T follicular helper cell (primary cell): Measurements from ENCODE around the gene PSMD6.

Source experiments
- DNase-seq: peaks from one replicate; pipeline ENCODE4 v3.0.0-alpha.2; 2020; ENCODE audit warnings: low read depth

PSMD6 gene

DNA sequence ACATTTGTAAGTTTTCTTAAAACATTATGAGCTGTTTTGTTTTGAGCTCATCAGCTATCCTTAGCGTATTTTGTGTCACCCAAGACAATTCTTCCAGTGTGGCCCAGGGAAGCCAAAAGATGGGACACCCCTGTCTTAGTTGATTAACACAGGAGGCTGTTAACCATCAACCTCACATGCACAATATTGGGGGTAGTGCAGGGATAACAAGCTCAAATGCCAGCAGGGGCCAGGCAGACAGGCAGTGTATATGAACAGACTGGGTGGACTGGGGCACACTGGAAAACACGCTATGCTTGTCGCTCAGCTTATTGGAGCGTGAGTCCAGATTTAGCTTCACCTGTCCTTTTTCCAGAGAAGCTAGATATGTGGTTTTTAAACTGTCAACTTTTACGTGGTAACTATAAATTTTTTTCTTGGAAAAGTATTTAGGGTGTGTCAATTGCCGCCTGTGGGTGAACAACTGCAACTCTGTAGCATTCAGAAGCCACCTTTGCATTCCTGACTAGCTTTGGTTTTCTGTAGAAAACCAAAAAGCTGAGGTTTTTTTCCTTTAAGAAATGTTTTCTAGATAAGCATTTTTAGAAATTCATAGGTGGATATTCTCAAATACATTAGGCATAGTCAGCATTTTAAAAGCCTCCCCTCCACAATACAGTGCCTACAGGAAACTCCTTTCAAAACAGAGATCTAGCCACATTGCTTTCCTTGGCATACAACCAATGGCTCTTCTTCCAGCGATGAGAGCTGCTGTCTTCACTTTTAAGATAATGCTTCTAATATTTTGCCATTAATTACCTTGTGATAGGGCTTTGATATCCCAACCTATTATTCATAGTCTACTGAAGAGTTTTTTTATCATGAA is 14.6 kb downstream of the PSMD6 start:
- DNase-seq, result no peak

GRCh38 chr3:64008017-64008416 is 15.3 kb downstream of the PSMD6 start:
- no peak for DNase-seq

DNA sequence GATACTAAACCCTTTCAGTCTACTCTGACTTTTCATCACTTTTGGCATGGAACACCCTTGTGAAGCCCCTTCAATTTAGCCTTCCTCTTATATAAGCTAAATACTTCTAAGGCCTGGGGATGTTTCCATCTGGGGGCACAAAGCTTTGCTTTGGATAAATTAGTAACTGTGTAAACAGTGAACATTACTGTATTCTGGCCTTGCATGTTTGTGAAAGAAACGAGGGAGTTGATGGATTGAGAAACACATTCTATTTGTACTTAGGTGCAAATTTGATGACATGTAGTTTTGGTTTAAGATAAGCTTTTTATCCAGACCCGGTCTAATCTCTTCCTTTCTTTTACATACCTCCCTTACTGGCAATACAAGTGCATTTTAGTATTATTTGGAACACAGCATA is 19.7 kb downstream of the PSMD6 start:
- no peak for DNase-seq

DNA sequence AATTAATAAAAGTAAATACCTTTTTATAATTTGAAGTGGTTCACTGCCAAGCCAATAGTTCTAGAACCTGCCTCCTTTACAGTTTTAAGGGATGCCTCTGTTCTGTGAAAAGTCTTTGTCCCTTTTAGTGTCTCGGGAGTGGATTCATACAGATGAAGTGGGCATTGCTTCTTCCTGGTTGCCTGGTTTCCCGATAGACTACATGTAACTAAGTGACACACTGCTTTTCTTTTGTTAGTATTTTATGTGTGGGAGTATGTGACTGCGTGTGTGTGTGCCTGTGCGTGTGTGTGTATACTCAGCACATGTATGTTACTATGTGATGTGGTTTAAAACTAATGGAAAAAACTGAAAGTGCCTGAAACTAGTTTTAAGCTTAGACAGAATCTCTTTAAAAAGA is 21.1 kb downstream of the PSMD6 start:
- no peak for DNase-seq

DNA sequence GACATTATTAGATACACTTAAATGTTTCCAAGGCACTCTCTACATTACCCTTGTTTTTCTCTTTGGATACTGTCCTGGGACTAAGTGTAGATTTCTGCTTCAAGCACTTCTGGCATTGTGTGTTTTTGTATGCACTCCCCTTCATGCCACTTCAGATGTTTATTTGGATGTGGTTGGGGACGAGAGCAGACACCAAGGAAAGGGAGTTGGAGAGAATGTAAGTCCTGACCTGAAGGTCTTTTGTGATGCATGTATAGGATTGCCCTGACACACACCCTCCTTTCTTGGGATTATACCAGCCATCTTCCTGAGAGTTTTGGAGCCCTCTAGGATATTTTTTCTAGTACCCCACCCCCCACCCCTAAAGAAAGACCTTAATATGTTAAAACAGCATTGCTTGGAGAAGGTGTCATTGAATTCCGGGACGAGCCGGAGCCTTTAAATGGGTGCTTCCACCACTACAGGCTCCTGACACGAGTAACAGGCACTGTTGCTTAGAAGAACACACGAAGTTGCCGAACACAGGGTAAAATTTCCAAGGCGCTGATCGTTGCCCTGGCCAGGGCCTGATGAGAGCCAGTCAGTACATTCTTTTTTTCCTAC is 22.7 kb downstream of the PSMD6 start:
- no peak for DNase-seq

DNA sequence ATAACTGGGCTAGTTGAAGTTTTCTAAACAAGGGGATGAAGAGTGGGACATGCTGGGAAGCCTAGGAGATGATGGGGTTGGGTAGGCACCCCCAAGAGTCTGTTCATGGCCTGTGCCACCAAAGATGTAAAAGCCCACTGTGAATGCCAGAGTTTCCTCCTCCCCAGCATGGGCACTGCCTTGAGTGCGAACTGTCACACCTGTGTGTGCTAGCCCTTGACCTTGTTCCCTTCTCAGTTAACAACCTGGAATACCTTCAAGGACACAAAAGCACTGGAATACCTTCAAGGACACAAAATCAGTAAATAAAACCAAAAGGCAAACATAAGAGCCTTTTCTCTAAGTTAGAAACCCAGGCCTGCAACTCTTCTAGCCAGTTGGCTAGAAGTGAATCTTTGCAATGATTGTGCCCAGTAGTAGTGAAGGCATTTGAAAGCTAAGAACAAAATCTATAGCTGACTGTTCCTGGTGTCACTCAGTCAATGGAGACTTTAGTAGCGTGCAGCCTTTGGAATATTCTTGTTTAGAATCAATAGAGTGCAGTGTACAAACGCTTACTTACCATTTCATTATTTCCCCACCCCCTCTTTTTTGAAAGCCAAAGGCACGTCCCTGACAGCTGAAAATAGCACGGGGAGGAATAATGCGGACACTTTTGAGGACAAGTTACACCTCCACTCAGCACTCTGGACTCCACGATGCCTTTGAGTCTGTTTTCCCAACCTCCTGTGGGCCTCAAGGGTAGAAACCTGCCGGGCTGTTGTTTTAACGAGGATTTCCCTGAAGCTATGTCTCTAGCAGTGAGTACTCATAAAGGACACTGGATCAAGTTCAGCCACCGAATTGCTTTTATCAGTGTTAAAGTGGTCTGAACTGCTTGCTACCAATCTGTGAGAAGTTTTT is 24.2 kb downstream of the PSMD6 start:
- DNase-seq, result no peak

- no peak for DNase-seq
Observed at GRCh38 chr3:63995086-63995485, 28.2 kb downstream of the PSMD6 start.

- DNase-seq, result peak; percentile 40
Observed at GRCh38 chr3:63993653-63994079, 29.6 kb downstream of the PSMD6 start.

- DNase-seq, result no peak
Observed at GRCh38 chr3:63992516-63993209, 30.6 kb downstream of the PSMD6 start.

- DNase-seq, result no peak
Observed at GRCh38 chr3:63991666-63992065, 31.6 kb downstream of the PSMD6 start.

DNA sequence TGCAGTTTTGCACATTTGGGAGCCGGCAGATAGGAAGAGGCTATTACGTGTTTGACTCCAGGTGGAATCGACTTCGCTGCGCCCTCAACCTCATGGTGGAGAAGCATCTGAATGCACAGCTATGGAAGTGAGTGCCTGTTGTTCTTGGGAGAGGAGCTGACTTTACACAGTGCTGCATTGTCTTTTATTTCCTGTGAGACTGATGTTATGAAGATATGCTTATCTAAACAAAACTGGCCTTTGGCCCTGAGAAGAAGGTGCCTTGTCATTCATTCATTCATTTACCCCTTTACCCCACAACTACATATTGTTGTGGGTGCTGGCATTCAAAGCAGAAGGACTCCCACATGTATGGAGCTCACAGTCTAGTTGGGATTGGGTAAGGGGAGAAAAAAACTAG is 32.6 kb downstream of the PSMD6 start:
- DNase-seq, result no peak

GRCh38 chr3:63990204-63990603 is 33.1 kb downstream of the PSMD6 start:
- no peak for DNase-seq

DNA sequence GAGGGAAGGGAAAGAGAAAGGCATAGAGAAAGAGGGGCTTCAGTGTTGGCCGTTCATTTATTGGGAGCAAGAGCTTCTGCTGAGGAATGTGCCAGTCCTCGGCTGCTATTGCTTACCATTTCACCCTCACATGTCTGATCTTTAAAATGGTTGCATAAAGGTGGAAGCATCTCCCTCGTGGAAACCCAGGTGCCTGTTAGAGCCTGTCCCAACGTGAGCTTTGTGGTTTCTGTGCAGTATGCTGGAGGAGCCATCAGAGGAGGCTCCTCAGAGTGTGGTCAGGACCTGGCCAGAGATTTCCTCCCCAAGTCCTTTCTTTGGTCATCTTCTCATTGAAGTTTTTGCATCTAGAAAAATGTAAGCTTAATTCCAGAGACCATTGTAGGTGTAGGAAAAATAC is 34.4 kb downstream of the PSMD6 start:
- DNase-seq, result no peak

DNA sequence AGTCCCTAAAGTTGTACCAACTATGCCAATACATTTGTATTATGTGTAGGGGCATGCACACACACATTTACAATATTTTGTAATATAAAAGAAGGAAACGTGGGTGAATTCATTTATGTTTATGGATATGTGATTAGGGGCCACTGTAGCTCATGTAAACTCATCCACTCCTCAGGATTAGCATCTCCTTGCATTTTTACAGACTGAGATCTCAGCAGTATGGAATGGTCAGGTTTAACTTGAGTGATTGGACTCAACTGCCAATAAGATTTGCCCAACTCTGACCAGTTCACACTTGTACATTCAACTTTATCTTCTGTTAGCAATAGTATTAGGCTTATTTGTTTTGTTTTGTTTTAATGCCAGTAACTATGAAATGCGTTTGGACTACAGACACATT is 36.5 kb downstream of the PSMD6 start:
- no peak for DNase-seq

- DNase-seq, result no peak
Observed at GRCh38 chr3:63986146-63986545, 37.1 kb downstream of the PSMD6 start.

GRCh38 chr3:63984391-63984790 is 38.9 kb downstream of the PSMD6 start:
- no peak for DNase-seq

GRCh38 chr3:63981980-63982379 is 41.3 kb downstream of the PSMD6 start:
- DNase-seq, result no peak

- no peak for DNase-seq
Observed at GRCh38 chr3:63980830-63981498, 42.3 kb downstream of the PSMD6 start.

DNA sequence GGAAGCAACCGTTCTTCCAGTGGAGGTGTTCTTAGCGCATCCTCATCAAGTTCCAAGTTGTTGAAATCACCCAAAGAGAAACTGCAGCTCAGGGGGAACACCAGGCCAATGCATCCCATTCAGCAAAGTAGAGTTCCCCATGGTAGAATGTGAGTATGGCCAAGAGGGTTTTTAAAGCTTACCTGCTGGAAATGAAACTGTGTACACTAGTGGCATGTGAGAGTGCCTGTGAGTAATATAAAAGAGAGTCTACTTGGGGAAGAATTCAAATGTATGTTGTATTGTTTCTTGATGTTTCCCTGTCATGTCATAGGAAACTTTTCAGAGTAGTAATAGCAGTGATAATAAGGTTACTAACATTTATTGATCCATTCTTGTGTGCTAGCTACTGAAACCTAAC is 43.3 kb downstream of the PSMD6 start:
- no peak for DNase-seq

- DNase-seq, result peak; percentile 37
Observed at GRCh38 chr3:63979093-63979885, 44.0 kb downstream of the PSMD6 start.

- no peak for DNase-seq
Observed at GRCh38 chr3:63977893-63978292, 45.4 kb downstream of the PSMD6 start.
